SK-N-MC (cell line): ENCODE data around the gene AHDC1.

Experiments used
- EZH2 ChIP-seq: fragments of 200-600 bp; sonication (generic); IDR thresholded peaks from one replicate; pipeline ENCODE4 v1.6.1; 2017; ENCODE audit warnings: antibody characterized with exemption
- FOXP2 ChIP-seq: optimal IDR thresholded peaks from 2 replicates; pipeline ENCODE3; 2011; ENCODE audit warnings: mild to moderate bottlenecking, moderate library complexity; ENCODE audit not compliant: insufficient read depth; ENCODE audit errors: extremely low read length, control extremely low read depth
- POLR2AphosphoS5 ChIP-seq: IDR thresholded peaks from 2 replicates; pipeline ENCODE4 v1.6.1; 2012; ENCODE audit warnings: mild to moderate bottlenecking, low read depth, low read length, borderline replicate concordance

GRCh38 chr1:27499142-27499541 lies 104.8 kb downstream of the AHDC1 start:
- TF ChIP-seq EZH2 (no peak), POLR2AphosphoS5 (no peak), FOXP2 (no peak)
